SK-N-SH (cell line): ENCODE measurements around the gene TMEM161A. TPM values are rescaled to one million over a fixed set of nuclear protein-coding genes. Genes with fewer than 3 reads are reported as not detected.

Source experiments
- CTCF ChIA-PET: fragments of 300-600, 350-600 bp; formaldehyde crosslinking; extraction: SDS; loops from one replicate; lab custom pipeline; 2021; lab: Yijun Ruan, JAX
- POLR2A ChIA-PET: fragments of 350-600 bp; sonication (Branson Sonifier 250); formaldehyde crosslinking; extraction: SDS; loops from one replicate; lab custom pipeline; 2020; ENCODE audit warnings: antibody characterized with exemption, inconsistent platforms; lab: Yijun Ruan, JAX
- DNase-seq: peaks from one replicate; pipeline ENCODE4 v3.0.0; 2012
- H2AFZ ChIP-seq: fragments of 200-600 bp; sonication (generic); 2 replicates; pipeline ENCODE4 v1.8.1; 2016; ENCODE audit warnings: antibody characterized with exemption, mild to moderate bottlenecking, low read depth
- H3F3A ChIP-seq: fragments of 200-600 bp; sonication (generic); replicated peaks from 2 replicates; pipeline ENCODE3; 2016; ENCODE audit warnings: antibody characterized with exemption, mild to moderate bottlenecking; ENCODE audit not compliant: insufficient read depth
- H3K27ac ChIP-seq, 2 experiments: fragments of 200-500 bp in 1 of 2; fragments of 200-600 bp in 1 of 2; sonication (Bioruptor generic) in 1 of 2; sonication (generic), shearing (Covaris generic) in 1 of 2; 2 replicates each; pipeline versions ENCODE4 v1.5.1 to v1.6.1; 2014 to 2016; ENCODE audit warnings: low read depth in 2 of 2, inconsistent platforms in 1 of 2, low read length in 1 of 2, mild to moderate bottlenecking in 1 of 2, mixed read lengths in 1 of 2
- H3K27me3 ChIP-seq: fragments of 200-600 bp; sonication (generic), shearing (Covaris generic); 2 replicates; pipeline ENCODE4 v1.6.1; 2016; ENCODE audit warnings: mixed run types; ENCODE audit not compliant: insufficient read depth
- H3K36me3 ChIP-seq, 2 experiments: fragments of 200-500 bp in 1 of 2; fragments of 200-600 bp in 1 of 2; sonication (Bioruptor generic) in 1 of 2; sonication (generic) in 1 of 2; replicated peaks in 1 of 2; 2 replicates each; pipeline versions ENCODE3 to v1.5.1; 2014 to 2016; ENCODE audit warnings: low read length in 1 of 2, mild to moderate bottlenecking in 1 of 2; ENCODE audit not compliant: insufficient read depth in 2 of 2, control insufficient read depth in 1 of 2
- H3K4me1 ChIP-seq, 2 experiments: fragments of 200-500 bp in 1 of 2; fragments of 200-600 bp in 1 of 2; sonication (Bioruptor generic) in 1 of 2; sonication (generic), shearing (Covaris generic) in 1 of 2; 2 replicates each; pipeline versions ENCODE4 v1.5.1 to v1.6.1; 2014 to 2016; ENCODE audit warnings: low read depth in 1 of 2, low read length in 1 of 2, mixed run types in 1 of 2; ENCODE audit not compliant: insufficient read depth in 2 of 2, control insufficient read depth in 1 of 2
- H3K4me2 ChIP-seq: fragments of 200-600 bp; sonication (generic), shearing (Covaris generic); 2 replicates; pipeline ENCODE4 v1.6.1; 2017; ENCODE audit warnings: mixed run types
- H3K4me3 ChIP-seq, 2 experiments: fragments of 200-500 bp in 1 of 2; fragments of 200-600 bp in 1 of 2; sonication (Bioruptor generic) in 1 of 2; sonication (generic), shearing (Covaris generic) in 1 of 2; 2 replicates each; pipeline versions ENCODE4 v1.5.1 to v1.8.1; 2014 to 2016; ENCODE audit warnings: low read depth in 2 of 2, inconsistent platforms in 1 of 2, low read length in 1 of 2, mild to moderate bottlenecking in 1 of 2, mixed read lengths in 1 of 2, moderate library complexity in 1 of 2
- H3K79me2 ChIP-seq: fragments of 200-600 bp; sonication (generic); 2 replicates; pipeline ENCODE4 v1.8.1; 2017; ENCODE audit warnings: mild to moderate bottlenecking; ENCODE audit not compliant: insufficient read depth
- H3K9ac ChIP-seq: fragments of 200-600 bp; sonication (generic); 2 replicates; pipeline ENCODE4 v1.6.1; 2017; ENCODE audit warnings: mixed run types
- H3K9me2 ChIP-seq: fragments of 200-600 bp; sonication (generic); 2 replicates; pipeline ENCODE4 v1.6.1; 2017; ENCODE audit warnings: mixed run types
- H3K9me3 ChIP-seq: fragments of 200-600 bp; sonication (generic); 2 replicates; pipeline ENCODE4 v1.6.1; 2017; ENCODE audit warnings: mixed run types, mild to moderate bottlenecking, moderate library complexity
- H4K20me1 ChIP-seq: fragments of 200-600 bp; sonication (generic); 2 replicates; pipeline ENCODE4 v1.6.1; 2017; ENCODE audit warnings: mild to moderate bottlenecking, mixed run types; ENCODE audit not compliant: insufficient read depth
- CHD2 ChIP-seq: fragments of 150-350 bp; IDR thresholded peaks from 2 replicates; pipeline ENCODE4 v1.6.1; 2018; ENCODE audit warnings: low read length; ENCODE audit not compliant: partially characterized antibody
- FOXJ3 ChIP-seq: sonication (generic); formaldehyde crosslinking; IDR thresholded peaks from 2 replicates; pipeline ENCODE4 v1.5.1; 2020; ENCODE audit warnings: mild to moderate bottlenecking, missing genetic modification reagents
- GABPA ChIP-seq: IDR thresholded peaks from 2 replicates; pipeline ENCODE4 v1.4.0; 2012; ENCODE audit warnings: low read depth, mild to moderate bottlenecking
- JUND ChIP-seq: IDR thresholded peaks from 2 replicates; pipeline ENCODE4 v1.4.0; 2012
- NFIC ChIP-seq: IDR thresholded peaks from 2 replicates; pipeline ENCODE4 v1.4.0; 2012; ENCODE audit warnings: borderline replicate concordance
- NRF1 ChIP-seq: IDR thresholded peaks from 2 replicates; pipeline ENCODE4 v1.6.1; 2012; ENCODE audit warnings: low read depth, mild to moderate bottlenecking, low read length
- PBX3 ChIP-seq: IDR thresholded peaks from 2 replicates; pipeline ENCODE4; 2012
- RFX5 ChIP-seq: IDR thresholded peaks from 2 replicates; pipeline ENCODE4 v1.6.1; 2012; ENCODE audit warnings: mild to moderate bottlenecking, improper control_type of control experiment, low read length
- SMC3 ChIP-seq: IDR thresholded peaks from 2 replicates; pipeline ENCODE4 v1.6.1; 2012; ENCODE audit warnings: low read depth, low read length, improper control_type of control experiment
- TAF1 ChIP-seq: IDR thresholded peaks from 2 replicates; pipeline ENCODE4 v1.6.1; 2012; ENCODE audit warnings: low read depth, mild to moderate bottlenecking, low read length, moderate library complexity, borderline replicate concordance
- YY1 ChIP-seq: IDR thresholded peaks from 2 replicates; pipeline ENCODE4 v1.4.0; 2012; ENCODE audit warnings: low read depth, mild to moderate bottlenecking
- WGBS: methylation state at CpG from one replicate; pipeline ENCODE4 v1.1.6; 2017; ENCODE audit warnings: low lambda C conversion rate; 5-methylcytosine and 5-hydroxymethylcytosine counted together
- polyA plus RNA-seq, 3 experiments: library from polyadenylated mRNA; depleted of rRNA; stranded (reverse); fragments of >200 nt; gene quantifications; 2 replicates each; pipeline ENCODE4 v1.2.3, GENCODE V29; 2012
- TF ChIP-seq, protein P1 (sequence below): fragments of 200-600 bp; sonication (generic); IDR thresholded peaks from 2 replicates; pipeline ENCODE4 v1.6.1; 2017; ENCODE audit warnings: antibody characterized with exemption, mild to moderate bottlenecking, moderate library complexity
- TF ChIP-seq, protein P2 (sequence below): IDR thresholded peaks from 2 replicates; pipeline ENCODE4 v1.4.0; 2012; ENCODE audit warnings: low read depth, borderline replicate concordance
- TF ChIP-seq, protein P3 (sequence below): IDR thresholded peaks from 2 replicates; pipeline ENCODE4 v1.6.1; 2012; ENCODE audit warnings: mild to moderate bottlenecking, low read depth, low read length, moderate library complexity

TMEM161A gene
- polyA plus RNA-seq, 1 of the 3 experiments (the other 2 are of a cell fraction): 39.3 TPM

GRCh38 chr19:19077103-19077502 is 61.2 kb downstream of the TMEM161A start:
- TF ChIP-seq PBX3 (no peak), SMC3 (no peak), RFX5 (no peak)
- TF ChIP-seq, protein P1, sequence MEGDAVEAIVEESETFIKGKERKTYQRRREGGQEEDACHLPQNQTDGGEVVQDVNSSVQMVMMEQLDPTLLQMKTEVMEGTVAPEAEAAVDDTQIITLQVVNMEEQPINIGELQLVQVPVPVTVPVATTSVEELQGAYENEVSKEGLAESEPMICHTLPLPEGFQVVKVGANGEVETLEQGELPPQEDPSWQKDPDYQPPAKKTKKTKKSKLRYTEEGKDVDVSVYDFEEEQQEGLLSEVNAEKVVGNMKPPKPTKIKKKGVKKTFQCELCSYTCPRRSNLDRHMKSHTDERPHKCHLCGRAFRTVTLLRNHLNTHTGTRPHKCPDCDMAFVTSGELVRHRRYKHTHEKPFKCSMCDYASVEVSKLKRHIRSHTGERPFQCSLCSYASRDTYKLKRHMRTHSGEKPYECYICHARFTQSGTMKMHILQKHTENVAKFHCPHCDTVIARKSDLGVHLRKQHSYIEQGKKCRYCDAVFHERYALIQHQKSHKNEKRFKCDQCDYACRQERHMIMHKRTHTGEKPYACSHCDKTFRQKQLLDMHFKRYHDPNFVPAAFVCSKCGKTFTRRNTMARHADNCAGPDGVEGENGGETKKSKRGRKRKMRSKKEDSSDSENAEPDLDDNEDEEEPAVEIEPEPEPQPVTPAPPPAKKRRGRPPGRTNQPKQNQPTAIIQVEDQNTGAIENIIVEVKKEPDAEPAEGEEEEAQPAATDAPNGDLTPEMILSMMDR: no peak
- Histone ChIP-seq H3K9ac (no peak overlapping the region), H3K9me2 (no peaks in the 10 kb centered on the region), H4K20me1 (no peaks in the 10 kb centered on the region), H3K36me3 (no peaks in the 10 kb centered on the region), H3F3A (no peaks in the 10 kb centered on the region), H3K9me3 (no peaks in the 10 kb centered on the region), H3K27me3 (no peaks in the 10 kb centered on the region), H3K4me3 (no peak overlapping the region), H2AFZ (no peak overlapping the region), H3K4me2 (no peak overlapping the region), H3K4me1 (peaks cover 0 to 8% of the 10 kb centered on the region in 2 experiments; a peak in 1 of 4 replicates), H3K27ac (no peak overlapping the region), H3K79me2 (no peaks in the 10 kb centered on the region)
- ChIA-PET POLR2A (interaction anchor here (0.6 kb wide), 1 partner anchor 8 kb away, joined by 3 read pairs; no protein-coding TSS in a partner anchor), CTCF (interaction anchor here (0.9 to 1.2 kb wide), 2 partner anchors 69 to 98 kb away, joined by 3 read pairs; no protein-coding TSS in a partner anchor)
- WGBS: 94% methylated on average over 7 of the region's 7 CpGs
- no peak for DNase-seq

GRCh38 chr19:19076476-19076875 is 61.8 kb downstream of the TMEM161A start:
- WGBS: no CpG with 5 or more reads among the region's 1 CpG
- no peak overlapping the region for H3K4me3 ChIP-seq
- no peaks in the 10 kb centered on the region for H3K9me3 ChIP-seq
- H3K27ac ChIP-seq: no peak overlapping the region
- H3K9ac ChIP-seq: no peak overlapping the region
- no peak overlapping the region for H2AFZ ChIP-seq
- no peaks in the 10 kb centered on the region for H3K79me2 ChIP-seq
- H3K9me2 ChIP-seq: no peaks in the 10 kb centered on the region
- DNase-seq: no peak
- no peaks in the 10 kb centered on the region for H4K20me1 ChIP-seq
- ChIA-PET CTCF (interaction anchor here (0.5 to 1.2 kb wide), 3 partner anchors 69 to 149 kb away, joined by 3 read pairs; no protein-coding TSS in a partner anchor), POLR2A (interaction anchor here (0.6 kb wide), 1 partner anchor 8 kb away, joined by 3 read pairs; no protein-coding TSS in a partner anchor)
- H3K27me3 ChIP-seq: no peaks in the 10 kb centered on the region
- H3K36me3 ChIP-seq: no peaks in the 10 kb centered on the region
- H3K4me2 ChIP-seq: no peak overlapping the region
- H3F3A ChIP-seq: no peaks in the 10 kb centered on the region
- peaks cover 0 to 8% of the 10 kb centered on the region in 2 experiments; a peak in 1 of 4 replicates for H3K4me1 ChIP-seq
- TF ChIP-seq, protein P2, sequence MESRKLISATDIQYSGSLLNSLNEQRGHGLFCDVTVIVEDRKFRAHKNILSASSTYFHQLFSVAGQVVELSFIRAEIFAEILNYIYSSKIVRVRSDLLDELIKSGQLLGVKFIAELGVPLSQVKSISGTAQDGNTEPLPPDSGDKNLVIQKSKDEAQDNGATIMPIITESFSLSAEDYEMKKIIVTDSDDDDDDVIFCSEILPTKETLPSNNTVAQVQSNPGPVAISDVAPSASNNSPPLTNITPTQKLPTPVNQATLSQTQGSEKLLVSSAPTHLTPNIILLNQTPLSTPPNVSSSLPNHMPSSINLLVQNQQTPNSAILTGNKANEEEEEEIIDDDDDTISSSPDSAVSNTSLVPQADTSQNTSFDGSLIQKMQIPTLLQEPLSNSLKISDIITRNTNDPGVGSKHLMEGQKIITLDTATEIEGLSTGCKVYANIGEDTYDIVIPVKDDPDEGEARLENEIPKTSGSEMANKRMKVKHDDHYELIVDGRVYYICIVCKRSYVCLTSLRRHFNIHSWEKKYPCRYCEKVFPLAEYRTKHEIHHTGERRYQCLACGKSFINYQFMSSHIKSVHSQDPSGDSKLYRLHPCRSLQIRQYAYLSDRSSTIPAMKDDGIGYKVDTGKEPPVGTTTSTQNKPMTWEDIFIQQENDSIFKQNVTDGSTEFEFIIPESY: no peak
- TF ChIP-seq, protein P3, sequence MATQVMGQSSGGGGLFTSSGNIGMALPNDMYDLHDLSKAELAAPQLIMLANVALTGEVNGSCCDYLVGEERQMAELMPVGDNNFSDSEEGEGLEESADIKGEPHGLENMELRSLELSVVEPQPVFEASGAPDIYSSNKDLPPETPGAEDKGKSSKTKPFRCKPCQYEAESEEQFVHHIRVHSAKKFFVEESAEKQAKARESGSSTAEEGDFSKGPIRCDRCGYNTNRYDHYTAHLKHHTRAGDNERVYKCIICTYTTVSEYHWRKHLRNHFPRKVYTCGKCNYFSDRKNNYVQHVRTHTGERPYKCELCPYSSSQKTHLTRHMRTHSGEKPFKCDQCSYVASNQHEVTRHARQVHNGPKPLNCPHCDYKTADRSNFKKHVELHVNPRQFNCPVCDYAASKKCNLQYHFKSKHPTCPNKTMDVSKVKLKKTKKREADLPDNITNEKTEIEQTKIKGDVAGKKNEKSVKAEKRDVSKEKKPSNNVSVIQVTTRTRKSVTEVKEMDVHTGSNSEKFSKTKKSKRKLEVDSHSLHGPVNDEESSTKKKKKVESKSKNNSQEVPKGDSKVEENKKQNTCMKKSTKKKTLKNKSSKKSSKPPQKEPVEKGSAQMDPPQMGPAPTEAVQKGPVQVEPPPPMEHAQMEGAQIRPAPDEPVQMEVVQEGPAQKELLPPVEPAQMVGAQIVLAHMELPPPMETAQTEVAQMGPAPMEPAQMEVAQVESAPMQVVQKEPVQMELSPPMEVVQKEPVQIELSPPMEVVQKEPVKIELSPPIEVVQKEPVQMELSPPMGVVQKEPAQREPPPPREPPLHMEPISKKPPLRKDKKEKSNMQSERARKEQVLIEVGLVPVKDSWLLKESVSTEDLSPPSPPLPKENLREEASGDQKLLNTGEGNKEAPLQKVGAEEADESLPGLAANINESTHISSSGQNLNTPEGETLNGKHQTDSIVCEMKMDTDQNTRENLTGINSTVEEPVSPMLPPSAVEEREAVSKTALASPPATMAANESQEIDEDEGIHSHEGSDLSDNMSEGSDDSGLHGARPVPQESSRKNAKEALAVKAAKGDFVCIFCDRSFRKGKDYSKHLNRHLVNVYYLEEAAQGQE: no peak
- no peak for TF ChIP-seq PBX3
- TF ChIP-seq CHD2: no peak
- TF ChIP-seq SMC3: no peak
- TF ChIP-seq JUND: no peak
- no peak for TF ChIP-seq FOXJ3
- no peak for TF ChIP-seq NRF1
- TF ChIP-seq YY1: no peak
- TF ChIP-seq GABPA: no peak
- TF ChIP-seq TAF1: no peak
- TF ChIP-seq, protein P1: no peak
- no peak for TF ChIP-seq NFIC
